H9 (cell line): ENCODE data around the gene PARL. TPM values are rescaled to one million over a fixed set of nuclear protein-coding genes. Genes with fewer than 3 reads are reported as not detected.

ENCODE experiments used
- DNase-seq: peaks from one replicate; pipeline ENCODE4 v3.0.0-alpha.2; 2017
- H2AFZ ChIP-seq: one replicate; pipeline ENCODE4 v1.6.1; 2013; ENCODE audit warnings: mild to moderate bottlenecking, low read length, control low read depth, moderate library complexity
- H2AK5ac ChIP-seq: 2 replicates; pipeline ENCODE4 v1.6.1; 2013; ENCODE audit warnings: low read length, control low read depth, mixed read lengths; ENCODE audit not compliant: insufficient read length
- H2BK120ac ChIP-seq: one replicate; pipeline ENCODE4 v1.6.1; 2013; ENCODE audit warnings: low read depth, mild to moderate bottlenecking, low read length, control low read depth, inconsistent platforms; ENCODE audit not compliant: poor library complexity, severe bottlenecking
- H2BK12ac ChIP-seq: 2 replicates; pipeline ENCODE4 v1.6.1; 2013; ENCODE audit warnings: low read length, control low read depth, mixed read lengths, low read depth; ENCODE audit not compliant: insufficient read length
- H2BK15ac ChIP-seq: 2 replicates; pipeline ENCODE4 v1.6.1; 2013; ENCODE audit warnings: low read depth, low read length, control low read depth
- H2BK20ac ChIP-seq: one replicate; pipeline ENCODE4 v1.6.1; 2013; ENCODE audit warnings: low read depth, mild to moderate bottlenecking, low read length, control low read depth, inconsistent platforms; ENCODE audit not compliant: poor library complexity, severe bottlenecking
- H2BK5ac ChIP-seq: 2 replicates; pipeline ENCODE4 v1.6.1; 2013; ENCODE audit warnings: low read length, control low read depth, mixed read lengths; ENCODE audit not compliant: insufficient read length
- H3K14ac ChIP-seq: 2 replicates; pipeline ENCODE4 v1.6.1; 2013; ENCODE audit warnings: low read length, control low read depth; ENCODE audit not compliant: insufficient read depth
- H3K18ac ChIP-seq: 2 replicates; pipeline ENCODE4 v1.6.1; 2013; ENCODE audit warnings: low read depth, mild to moderate bottlenecking, mixed read lengths, low read length, control low read depth; ENCODE audit not compliant: insufficient read length
- H3K23ac ChIP-seq: 2 replicates; pipeline ENCODE4 v1.6.1; 2013; ENCODE audit warnings: low read length, control low read depth, mixed read lengths, low read depth; ENCODE audit not compliant: insufficient read length
- H3K23me2 ChIP-seq: 2 replicates; pipeline ENCODE4 v1.6.1; 2013; ENCODE audit warnings: low read depth, mild to moderate bottlenecking, mixed read lengths, low read length, control low read depth; ENCODE audit not compliant: insufficient read length, poor library complexity, severe bottlenecking
- H3K27ac ChIP-seq: 2 replicates; pipeline ENCODE4 v1.5.1; 2013; ENCODE audit warnings: low read length, control low read depth, mixed read lengths, low read depth; ENCODE audit not compliant: insufficient read length
- H3K27me3 ChIP-seq: 2 replicates; pipeline ENCODE4 v1.6.1; 2013; ENCODE audit warnings: low read length, control low read depth, inconsistent platforms; ENCODE audit not compliant: insufficient read depth
- H3K4ac ChIP-seq: 2 replicates; pipeline ENCODE4 v1.6.1; 2013; ENCODE audit warnings: low read depth, mild to moderate bottlenecking, control low read depth, inconsistent platforms, low read length, moderate library complexity
- H3K4me1 ChIP-seq: 2 replicates; pipeline ENCODE4 v1.6.1; 2013; ENCODE audit warnings: low read length, control low read depth, inconsistent platforms; ENCODE audit not compliant: insufficient read depth
- H3K4me2 ChIP-seq: 2 replicates; pipeline ENCODE4 v1.6.1; 2013; ENCODE audit warnings: low read length, control low read depth, mixed read lengths; ENCODE audit not compliant: insufficient read length, insufficient read depth
- H3K56ac ChIP-seq: 2 replicates; pipeline ENCODE4 v1.6.1; 2013; ENCODE audit warnings: low read depth, mild to moderate bottlenecking, mixed read lengths, low read length, control low read depth; ENCODE audit not compliant: insufficient read length
- H3K79me1 ChIP-seq: 2 replicates; pipeline ENCODE4 v1.6.1; 2013; ENCODE audit warnings: low read depth, mild to moderate bottlenecking, moderate library complexity, low read length, control low read depth, inconsistent platforms; ENCODE audit not compliant: insufficient read depth, poor library complexity, severe bottlenecking
- H3K79me2 ChIP-seq: 2 replicates; pipeline ENCODE4 v1.6.1; 2013; ENCODE audit warnings: low read length, control low read depth, inconsistent platforms; ENCODE audit not compliant: insufficient read depth
- H3K9ac ChIP-seq: 2 replicates; pipeline ENCODE4 v1.6.1; 2013; ENCODE audit warnings: low read length, control low read depth, mixed read lengths; ENCODE audit not compliant: insufficient read length; ENCODE audit errors: extremely low read depth
- H3K9me3 ChIP-seq: one replicate; pipeline ENCODE4 v1.6.1; 2013; ENCODE audit warnings: low read depth, low read length, inconsistent platforms; ENCODE audit not compliant: control insufficient read depth
- H3T11ph ChIP-seq: one replicate; pipeline ENCODE4 v1.6.1; 2013; ENCODE audit warnings: mild to moderate bottlenecking, low read length, control low read depth, inconsistent platforms
- H4K20me1 ChIP-seq: one replicate; pipeline ENCODE4 v1.6.1; 2013; ENCODE audit not compliant: control insufficient read depth, insufficient read length, insufficient read depth
- H4K5ac ChIP-seq: 2 replicates; pipeline ENCODE4 v1.6.1; 2013; ENCODE audit warnings: low read depth, mild to moderate bottlenecking, mixed read lengths, low read length, control low read depth; ENCODE audit not compliant: insufficient read length
- H4K8ac ChIP-seq: replicated peaks from 2 replicates; pipeline ENCODE4 v1.6.1; 2013; ENCODE audit warnings: low read length, control low read depth, mixed read lengths, low read depth; ENCODE audit not compliant: insufficient read length
- H4K91ac ChIP-seq: 2 replicates; pipeline ENCODE4 v1.6.1; 2013; ENCODE audit warnings: low read depth, mild to moderate bottlenecking, moderate library complexity, mixed read lengths, low read length, control low read depth; ENCODE audit not compliant: insufficient read length
- H3K27ac Mint-ChIP-seq, 3 experiments: 2 replicates in 2 of 3; 3 replicates in 1 of 3; pipeline ENCODE4 v1.8.0; 2020 to 2021; ENCODE audit warnings: mixed read lengths in 3 of 3, mild to moderate bottlenecking in 1 of 3, moderate library complexity in 1 of 3
- H3K27me3 Mint-ChIP-seq: 2 replicates; pipeline ENCODE4 v1.8.0; 2021; ENCODE audit warnings: low read depth, mild to moderate bottlenecking, moderate library complexity, mixed read lengths
- H3K36me3 Mint-ChIP-seq, 3 experiments: 2 replicates in 2 of 3; 3 replicates in 1 of 3; pipeline ENCODE4 v1.8.0; 2020 to 2021; ENCODE audit warnings: low read depth in 3 of 3, mixed read lengths in 3 of 3; ENCODE audit not compliant: insufficient read depth in 1 of 3
- H3K4me1 Mint-ChIP-seq, 2 experiments: 2 replicates each; pipeline ENCODE4 v1.8.0; 2020; ENCODE audit warnings: mixed read lengths in 2 of 2
- H3K4me3 Mint-ChIP-seq, 2 experiments: 2 replicates in 1 of 2; 3 replicates in 1 of 2; pipeline ENCODE4 v1.8.0; 2020 to 2021; ENCODE audit warnings: mild to moderate bottlenecking in 2 of 2, mixed read lengths in 2 of 2, moderate library complexity in 1 of 2
- H3K9me3 Mint-ChIP-seq, 2 experiments: 2 replicates in 1 of 2; 3 replicates in 1 of 2; pipeline ENCODE4 v1.8.0; 2020; ENCODE audit warnings: mild to moderate bottlenecking in 2 of 2, mixed read lengths in 2 of 2, moderate library complexity in 1 of 2
- CTCF ChIP-seq: fragments of 200-600 bp; sonication (generic); conservative IDR thresholded peaks from 3 replicates; pipeline ENCODE4 v1.8.0; 2021; ENCODE audit warnings: antibody characterized with exemption, mild to moderate bottlenecking
- WGBS: extraction: QIAGEN DNeasy Blood & Tissue Kit; methylation state at CpG from one replicate; pipeline ENCODE4 v1.1.7; 2013; ENCODE audit warnings: missing lambda C conversion rate, low lambda C conversion rate, mixed read lengths; ENCODE audit not compliant: insufficient read length; ENCODE audit errors: extremely low coverage; 5-methylcytosine and 5-hydroxymethylcytosine counted together
- total RNA-seq: library from RNA; stranded (reverse); gene quantifications from 2 replicates; pipeline ENCODE4 v1.2.1, GENCODE V29; 2021

The PARL gene
- total RNA-seq, 1 experiment from 2014 or later, result 94.5 TPM

GRCh38 chr3:183833516-183833915, 51.2 kb downstream of the PARL start:
- no peak overlapping the region for H3K4me2 ChIP-seq
- H2BK15ac ChIP-seq, result no peak overlapping the region
- no peaks in the 10 kb centered on the region for H3K79me1 ChIP-seq
- no peak overlapping the region for H3K9ac ChIP-seq
- H3K4me1 Mint-ChIP-seq, result no peaks in the 10 kb centered on the region
- no peaks in the 10 kb centered on the region for H3K79me2 ChIP-seq
- H4K20me1 ChIP-seq, result no peaks in the 10 kb centered on the region
- no peak overlapping the region for H4K8ac ChIP-seq
- peaks cover 6 to 51% (median 48%) of the 10 kb centered on the region in 3 experiments; a peak in 5 of 7 replicates for H3K36me3 Mint-ChIP-seq
- H3K27ac Mint-ChIP-seq, result no peak overlapping the region
- H2BK120ac ChIP-seq, result no peak overlapping the region
- no peak overlapping the region for H3T11ph ChIP-seq
- WGBS, result no CpG with 5 or more reads among the region's 6 CpGs
- no peak overlapping the region for H2BK5ac ChIP-seq
- no peak for DNase-seq
- H3K18ac ChIP-seq, result no peak overlapping the region
- H3K14ac ChIP-seq, result no peak overlapping the region
- no peak overlapping the region for H3K4ac ChIP-seq
- H2BK20ac ChIP-seq, result no peak overlapping the region
- no peak for TF ChIP-seq CTCF
- H3K27me3 ChIP-seq, result no peaks in the 10 kb centered on the region
- no peaks in the 10 kb centered on the region for H3K9me3 ChIP-seq
- no peaks in the 10 kb centered on the region for H3K9me3 Mint-ChIP-seq
- H4K5ac ChIP-seq, result no peak overlapping the region
- no peak overlapping the region for H2AFZ ChIP-seq
- H2BK12ac ChIP-seq, result no peak overlapping the region
- H3K4me1 ChIP-seq, result no peaks in the 10 kb centered on the region
- H3K56ac ChIP-seq, result no peak overlapping the region
- H3K4me3 Mint-ChIP-seq, result no peak overlapping the region
- H3K23ac ChIP-seq, result no peak overlapping the region
- no peak overlapping the region for H4K91ac ChIP-seq
- H3K27ac ChIP-seq, result no peak overlapping the region
- H3K27me3 Mint-ChIP-seq, result no peaks in the 10 kb centered on the region
- H3K23me2 ChIP-seq, result no peaks in the 10 kb centered on the region
- no peak overlapping the region for H2AK5ac ChIP-seq
